Dedifferentiated amniotic fluid mesenchymal stem cell (primary cell): ENCODE data around the gene AVEN.
"Not testable (repeated sequence)": the region's sequence is repeated elsewhere in the genome, so short reads cannot be mapped to it uniquely, and the experiment has no call there.

Experiments used
- DNase-seq: peaks from one replicate; pipeline ENCODE4 v3.0.0-alpha.2; 2016; ENCODE audit errors: extremely low spot score

Gene AVEN

DNA sequence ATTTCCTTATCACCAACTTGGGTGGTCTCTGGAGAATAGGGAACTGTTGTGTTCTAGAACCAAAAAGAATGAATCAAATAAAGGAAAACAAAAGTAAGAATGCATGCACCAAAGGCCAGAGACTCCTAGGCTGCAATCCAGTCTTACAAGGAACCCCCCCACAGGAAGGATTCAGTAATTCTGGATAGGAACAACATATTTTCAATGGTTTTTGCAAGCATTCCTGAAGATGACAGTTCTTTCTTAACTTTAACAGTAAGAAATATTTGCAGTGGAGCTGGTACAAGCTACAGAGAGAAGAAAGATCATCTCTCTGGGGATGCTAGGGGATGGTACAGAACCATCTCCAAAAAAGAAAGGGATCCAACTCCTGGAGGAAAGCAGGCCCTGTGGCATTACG lies 186.9 kb downstream of the AVEN start:
- DNase-seq: no peak

DNA sequence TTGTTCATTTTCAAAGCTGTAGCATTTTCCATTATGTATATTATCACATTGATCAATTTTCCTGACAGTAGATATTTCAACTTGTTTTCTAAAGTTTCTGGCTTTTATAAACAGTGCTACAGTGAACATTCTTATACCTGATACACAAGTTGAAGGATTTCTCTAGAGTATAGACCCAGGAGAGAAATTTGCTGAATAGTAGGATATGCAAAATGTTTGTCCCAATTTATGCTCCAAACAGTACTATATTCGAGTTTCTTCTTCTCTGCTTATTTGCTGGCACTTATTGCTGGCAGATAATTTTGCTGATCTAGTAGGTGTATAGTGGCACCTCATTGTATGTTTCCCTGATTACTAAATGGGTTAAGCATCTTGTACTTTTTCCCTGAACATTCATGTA lies 187.9 kb downstream of the AVEN start:
- no peak for DNase-seq

DNA sequence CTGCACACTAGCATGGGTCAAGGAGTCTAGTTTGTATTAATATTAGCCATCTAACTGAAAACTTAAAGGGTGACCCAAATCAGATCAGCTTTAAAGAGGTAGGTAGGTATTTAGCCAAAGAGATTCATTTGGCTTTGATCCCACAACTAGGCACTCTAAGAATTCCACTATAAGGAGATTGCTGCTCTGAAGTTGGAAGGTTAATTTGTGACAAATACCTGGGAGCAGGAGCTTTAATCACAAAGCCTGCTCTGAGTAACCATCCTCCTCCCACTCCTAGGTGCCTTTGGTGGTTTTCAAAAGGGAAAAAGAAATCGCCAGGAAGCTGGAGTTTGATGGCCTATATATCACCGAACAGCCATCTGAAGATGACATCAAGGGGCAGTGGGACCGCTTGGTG lies 191.0 kb downstream of the AVEN start:
- DNase-seq: no peak

DNA sequence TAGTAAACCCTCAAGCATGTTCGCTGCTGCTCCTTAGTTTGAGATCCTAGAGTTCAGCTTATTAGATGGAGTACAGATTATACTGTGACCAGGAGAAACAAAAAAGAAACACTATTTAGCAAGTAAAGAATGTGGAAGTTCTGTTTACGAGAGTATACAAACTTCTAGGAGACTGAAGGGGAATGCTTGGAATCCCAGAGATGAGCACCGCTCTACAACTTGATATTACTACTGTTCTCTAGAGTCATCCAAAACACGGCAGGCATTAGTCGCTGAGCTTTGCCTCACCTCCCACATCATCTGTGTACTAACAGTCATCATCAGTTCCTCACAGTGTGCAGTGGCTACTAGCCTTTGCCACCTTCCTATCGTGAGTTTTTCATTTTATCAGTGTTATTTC lies 192.1 kb downstream of the AVEN start:
- DNase-seq: no peak

DNA sequence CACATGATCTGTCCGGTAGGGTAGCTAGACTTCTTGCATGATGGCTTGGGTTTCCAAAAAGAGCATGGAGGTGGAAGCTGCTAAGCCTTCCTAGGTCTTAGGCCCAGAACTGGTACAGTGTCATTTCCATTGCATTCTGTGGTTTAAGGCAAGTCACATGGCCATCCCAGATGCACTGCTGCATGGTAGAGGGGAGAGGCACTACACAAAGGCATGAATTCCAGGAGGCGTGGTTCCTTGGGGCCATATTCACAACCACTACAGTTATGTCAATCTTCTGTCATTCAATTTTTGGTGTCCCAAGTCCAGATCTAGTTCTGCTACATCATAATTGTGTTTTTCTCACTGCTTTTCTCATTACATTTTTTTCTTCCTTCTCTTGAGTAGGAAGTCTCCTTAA lies 192.9 kb downstream of the AVEN start:
- DNase-seq: no peak

DNA sequence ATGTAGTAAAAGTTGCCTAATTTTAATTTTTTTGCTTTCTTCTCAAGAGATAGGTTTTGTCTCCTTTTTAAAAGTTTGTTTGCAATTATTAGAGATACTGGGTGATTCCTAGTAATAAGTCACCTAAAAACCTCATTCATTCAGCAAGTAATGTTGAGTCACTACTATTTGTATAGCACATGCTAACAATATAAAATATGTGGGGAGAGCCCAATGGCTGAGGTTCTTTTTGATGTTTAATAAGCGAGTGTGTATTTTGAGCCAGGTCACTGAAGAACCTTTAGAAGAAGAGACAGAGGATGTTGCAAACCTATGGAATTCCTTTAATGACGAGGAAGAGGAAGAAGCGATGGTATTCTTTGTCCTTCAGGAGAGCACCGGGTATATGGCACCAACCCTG lies 194.4 kb downstream of the AVEN start:
- no peak for DNase-seq

DNA sequence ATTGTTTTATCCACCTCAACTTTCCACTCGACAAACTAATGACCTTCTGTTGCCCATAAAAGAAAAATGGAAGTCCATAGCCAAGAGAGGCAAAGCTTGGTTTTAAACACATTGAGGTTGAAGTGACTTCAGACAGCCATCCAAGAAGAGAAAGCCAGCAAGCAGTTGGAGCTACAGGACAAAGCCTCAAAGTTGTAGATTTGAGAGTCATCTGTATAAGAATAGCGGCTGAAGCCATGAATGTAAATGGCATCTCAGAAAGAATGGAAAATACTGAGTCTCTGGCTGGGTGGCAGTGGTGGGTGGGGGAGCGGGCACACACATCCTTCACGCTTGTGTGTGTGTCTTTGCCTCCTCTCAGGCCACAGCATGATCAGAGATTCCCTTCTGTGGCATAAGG lies 194.8 kb downstream of the AVEN start:
- DNase-seq: no peak

DNA sequence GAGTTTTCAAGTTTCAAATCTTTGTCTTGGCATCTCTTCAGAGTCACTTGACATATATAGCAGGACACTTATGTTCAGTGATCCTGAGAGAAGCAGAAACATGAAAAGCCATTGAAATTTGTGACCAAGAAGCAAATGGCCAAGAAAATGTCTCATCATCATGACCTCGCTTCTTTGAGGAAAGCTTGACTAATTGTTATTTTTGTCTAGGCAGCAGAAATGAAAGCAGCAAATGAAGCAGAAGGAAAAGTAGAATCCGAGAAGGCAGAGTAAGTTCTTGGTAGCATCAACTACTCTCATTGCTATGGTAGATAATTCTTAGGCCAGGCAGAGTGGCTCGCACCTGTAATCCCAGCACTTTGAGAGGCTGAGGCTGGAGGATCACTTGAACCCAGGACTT lies 198.4 kb downstream of the AVEN start:
- no peak for DNase-seq

DNA sequence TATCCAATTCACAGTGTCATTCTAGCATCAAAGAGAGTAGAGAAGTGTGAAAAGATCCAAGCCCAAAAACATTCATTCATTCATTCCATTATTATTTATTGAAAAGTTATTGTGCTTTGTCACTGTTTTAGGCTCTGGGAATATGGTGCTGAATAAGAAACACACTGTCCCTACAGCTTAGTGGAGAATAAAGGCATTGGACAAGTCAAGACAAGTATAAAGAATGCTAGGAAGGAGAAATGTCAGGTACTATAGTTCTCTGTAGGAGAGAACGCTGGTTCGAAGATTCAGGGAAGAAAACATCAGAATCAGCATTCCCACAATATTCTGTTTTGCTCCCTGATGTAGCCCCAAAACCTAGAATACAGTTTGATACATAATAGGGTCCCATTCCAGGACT lies 199.5 kb downstream of the AVEN start:
- no peak for DNase-seq

DNA sequence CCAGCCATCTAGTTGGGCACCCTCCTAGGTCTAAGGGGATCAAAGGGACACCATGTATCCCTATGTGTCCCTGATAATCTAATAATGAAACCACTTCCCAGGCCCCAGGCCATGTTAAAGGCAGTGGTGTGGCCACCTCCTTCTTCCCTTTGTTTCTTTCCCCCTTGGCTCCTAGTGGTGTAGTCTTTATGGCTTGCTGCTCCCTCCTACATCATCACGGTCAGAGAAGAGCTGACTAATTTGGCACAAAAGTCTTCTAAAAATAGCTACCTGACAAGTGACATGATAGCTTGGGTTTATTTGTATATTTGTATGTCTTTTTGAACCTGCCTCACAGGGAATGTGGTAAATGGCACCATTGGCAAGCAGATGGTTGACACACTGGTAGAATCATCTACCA lies 201.7 kb downstream of the AVEN start:
- no peak for DNase-seq

DNA sequence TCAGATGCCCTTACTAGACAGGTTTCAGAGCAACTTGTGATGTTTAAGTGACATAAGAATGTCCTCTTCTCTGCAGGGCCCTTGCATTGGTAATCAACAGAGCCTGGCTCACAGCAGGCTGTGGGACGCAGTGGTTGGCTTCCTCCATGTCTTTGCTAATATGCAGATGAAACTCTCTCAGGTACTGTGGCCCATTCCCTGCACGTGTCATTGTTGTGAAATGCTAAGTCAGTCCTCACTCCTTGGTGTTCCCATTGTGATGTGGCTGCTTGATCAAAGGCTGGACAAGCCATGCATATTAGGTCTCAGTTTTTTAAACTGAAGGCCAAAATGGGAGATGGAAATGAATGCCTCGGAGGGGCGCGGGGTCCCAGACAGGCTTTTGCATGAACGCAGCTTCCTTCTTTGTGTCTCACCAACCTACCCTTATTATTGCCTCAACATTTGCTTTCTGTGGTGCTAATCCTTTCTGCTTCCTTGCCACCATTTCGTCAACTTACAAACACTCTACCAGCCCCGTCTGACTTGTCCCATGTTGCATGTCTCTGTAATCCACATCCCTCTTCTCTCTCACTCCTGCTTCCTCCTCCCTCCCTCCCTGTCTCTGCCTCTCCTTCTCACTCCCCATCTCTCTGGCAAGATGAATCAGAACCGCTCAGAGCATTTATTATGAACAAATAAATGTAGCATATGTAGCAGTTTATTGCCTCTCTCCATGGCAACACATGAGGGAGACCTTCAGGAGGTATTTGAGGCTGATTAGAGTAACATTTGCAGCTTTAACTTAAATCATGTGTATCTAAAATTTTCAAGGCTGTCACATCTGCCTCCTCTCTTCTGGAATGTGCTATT lies 203.9 kb downstream of the AVEN start:
- no peak for DNase-seq

DNA sequence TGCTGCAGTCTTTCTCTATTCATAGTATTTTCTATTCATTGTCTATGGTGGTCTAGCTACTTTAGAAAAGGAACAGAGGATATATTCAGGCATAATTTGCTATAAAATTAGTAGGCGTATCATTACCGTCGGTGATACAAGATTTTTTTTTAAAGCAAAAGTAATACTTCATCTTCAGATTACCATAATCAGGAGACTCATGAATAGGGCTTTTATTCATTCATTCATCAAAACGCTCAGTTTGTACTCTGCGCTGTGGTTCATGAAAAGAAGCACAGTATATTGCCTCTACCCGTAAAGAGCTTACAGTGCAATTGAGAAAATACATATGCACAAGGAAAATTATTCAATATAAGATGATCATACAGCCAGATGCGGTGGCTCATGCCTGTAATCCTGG lies 207.4 kb downstream of the AVEN start:
- DNase-seq: no peak

DNA sequence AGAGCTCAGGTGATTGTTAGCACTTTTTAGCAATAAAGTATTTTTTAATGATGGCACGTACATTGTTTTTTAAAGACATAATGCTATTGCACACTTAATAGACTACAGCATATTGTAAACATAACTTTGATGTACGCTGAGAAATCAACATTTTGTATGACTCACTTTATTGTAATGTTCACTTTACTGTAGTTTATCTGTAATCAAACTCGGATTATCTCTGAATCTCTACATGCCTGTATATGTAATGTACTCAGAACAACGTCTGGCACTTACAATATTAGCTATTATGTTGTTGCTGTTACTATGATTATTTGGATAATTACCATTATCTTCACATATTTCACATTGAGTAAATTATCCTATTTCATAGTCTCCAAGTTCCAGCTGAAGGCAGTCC lies 208.7 kb downstream of the AVEN start:
- DNase-seq: no peak

DNA sequence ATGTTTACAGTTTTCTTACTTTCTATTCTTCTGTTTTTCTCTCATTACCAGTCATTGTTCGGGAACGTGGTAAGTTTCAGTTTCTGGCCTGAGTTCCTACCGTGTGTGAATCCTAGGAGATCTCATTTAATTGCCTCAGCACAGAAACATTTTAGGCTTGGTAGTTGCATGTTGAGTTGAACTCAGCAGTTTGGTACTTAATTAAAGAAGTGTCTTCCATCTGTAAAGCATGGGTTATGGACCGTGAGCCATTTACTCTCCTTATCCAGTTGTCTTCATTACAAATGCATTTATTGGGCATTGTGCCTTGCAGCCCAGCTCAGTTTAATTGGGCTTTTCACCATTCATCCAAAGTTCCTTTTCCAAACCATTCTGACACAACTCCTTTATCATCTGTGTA lies 212.8 kb downstream of the AVEN start:
- no peak for DNase-seq

DNA sequence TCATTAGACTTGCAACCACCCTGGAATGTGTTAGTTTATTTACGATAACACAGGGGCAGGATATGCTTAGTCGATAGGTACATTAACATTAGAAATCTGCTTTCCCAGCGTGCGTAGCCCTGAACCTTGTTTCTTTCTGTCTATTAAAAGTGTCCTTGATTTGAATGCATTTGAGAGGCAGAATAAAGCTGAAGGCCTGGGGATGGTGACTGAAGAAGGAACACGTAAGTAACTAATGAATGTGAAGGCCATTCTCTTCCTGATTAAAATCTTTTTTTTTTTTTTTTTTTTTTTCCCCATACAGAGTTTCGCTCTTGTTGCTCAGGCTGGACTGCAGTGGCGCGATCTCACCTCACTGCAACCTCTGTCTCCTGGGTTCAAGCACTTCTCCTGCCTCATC lies 213.6 kb downstream of the AVEN start:
- no peak for DNase-seq

DNA sequence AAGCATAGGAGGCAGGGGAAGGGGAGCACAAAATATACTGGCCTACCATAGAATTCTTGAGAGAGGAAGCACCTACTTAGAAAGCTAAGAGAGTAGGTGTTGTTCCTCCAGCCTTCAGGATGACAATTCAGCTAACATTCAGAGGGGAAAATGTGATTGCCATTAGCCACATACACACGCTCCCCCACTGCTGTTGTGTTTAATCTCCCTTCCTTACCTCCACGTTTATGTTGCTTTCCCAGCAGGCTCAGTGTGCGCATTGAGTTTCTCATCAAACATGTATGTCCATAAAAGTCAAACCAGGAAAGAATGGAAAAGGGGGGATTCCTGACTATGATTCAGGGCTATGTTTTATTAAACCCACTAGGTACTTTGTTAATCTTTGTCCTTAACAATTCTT lies 215.9 kb downstream of the AVEN start:
- DNase-seq: no peak

DNA sequence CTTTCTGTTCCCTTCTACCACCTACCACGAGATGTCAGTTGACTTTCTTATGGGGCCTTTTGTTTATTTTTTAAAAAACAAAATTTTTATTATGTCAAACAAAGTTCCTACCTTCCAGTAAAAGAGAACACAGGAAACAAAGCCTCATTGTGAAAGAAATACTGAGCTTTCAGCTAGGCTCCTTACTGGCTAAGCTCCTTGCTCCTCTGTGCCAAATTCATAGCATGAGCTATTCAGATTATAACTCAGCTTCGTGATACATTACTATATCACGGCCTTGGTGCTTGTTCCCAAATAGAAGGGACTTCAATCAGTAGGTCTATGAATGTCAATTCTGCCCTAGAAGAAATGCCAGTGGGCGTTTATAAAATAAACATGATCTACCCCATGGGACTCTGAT lies 216.5 kb downstream of the AVEN start:
- DNase-seq: no peak

DNA sequence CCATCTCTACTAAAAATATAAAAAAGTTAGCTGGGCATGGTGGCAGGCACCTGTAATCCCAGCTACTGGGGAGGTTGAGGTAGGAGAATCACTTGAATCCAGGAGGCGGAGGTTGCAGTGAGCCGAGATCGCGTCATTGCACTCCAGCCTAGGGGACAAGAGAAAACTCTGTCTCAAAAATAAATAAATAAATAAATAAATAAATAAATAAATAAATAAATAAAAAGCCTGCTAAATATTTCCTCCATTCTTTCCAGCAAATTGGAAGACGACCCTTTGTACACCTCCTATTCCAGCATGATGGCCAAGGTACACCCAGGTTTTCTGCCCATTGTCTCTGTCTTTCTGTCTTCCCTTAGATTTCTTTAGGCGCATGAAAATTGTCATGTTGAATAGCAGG lies 219.5 kb downstream of the AVEN start:
- DNase-seq: not testable (repeated sequence)
